GM21360 (cell line): Measurements from ENCODE around the gene SNX9.
A peak's percentile ranks its signal among the peaks of the same experiment; 100 is the strongest.
"Not testable (repeated sequence)": the region's sequence is repeated elsewhere in the genome, so short reads cannot be mapped to it uniquely, and the experiment has no call there.

Source experiments
- ATAC-seq: cut with Tn5 transposase; IDR thresholded peaks from one replicate; pipeline ENCODE4 v1.9.1; 2021; ENCODE audit warnings: mild to moderate bottlenecking, moderate library complexity; ENCODE audit not compliant: unreplicated experiment

Gene SNX9

DNA sequence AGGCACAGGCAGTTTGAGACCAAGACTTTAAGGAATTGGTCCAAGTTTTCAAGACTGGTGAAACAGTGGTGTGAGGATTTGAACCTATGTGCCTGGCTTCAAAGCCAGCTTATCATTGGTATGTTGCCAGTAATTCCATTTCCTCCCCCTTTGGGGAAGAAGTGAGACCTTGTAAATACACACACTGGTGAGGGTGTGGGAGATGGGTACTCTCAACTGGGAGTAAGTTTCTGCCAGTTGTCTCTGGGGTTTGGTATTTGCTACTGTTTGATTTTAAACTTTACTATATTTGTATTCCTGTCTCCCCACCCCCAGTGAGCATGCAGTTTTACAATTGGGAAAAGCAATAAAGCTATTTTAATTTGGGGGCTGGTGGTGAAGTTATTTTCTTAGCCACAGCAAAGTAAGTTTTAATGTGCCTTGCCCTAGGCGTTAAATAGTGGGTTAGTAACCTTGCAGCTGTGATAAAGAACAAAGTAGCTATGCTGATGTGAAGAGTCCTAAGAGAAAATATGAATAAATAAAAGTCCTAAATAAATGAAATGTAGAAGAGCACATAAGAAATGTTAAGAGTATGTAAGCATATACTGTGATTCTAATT, 31.0 kb downstream of the SNX9 start:
- ATAC-seq: no peak

DNA sequence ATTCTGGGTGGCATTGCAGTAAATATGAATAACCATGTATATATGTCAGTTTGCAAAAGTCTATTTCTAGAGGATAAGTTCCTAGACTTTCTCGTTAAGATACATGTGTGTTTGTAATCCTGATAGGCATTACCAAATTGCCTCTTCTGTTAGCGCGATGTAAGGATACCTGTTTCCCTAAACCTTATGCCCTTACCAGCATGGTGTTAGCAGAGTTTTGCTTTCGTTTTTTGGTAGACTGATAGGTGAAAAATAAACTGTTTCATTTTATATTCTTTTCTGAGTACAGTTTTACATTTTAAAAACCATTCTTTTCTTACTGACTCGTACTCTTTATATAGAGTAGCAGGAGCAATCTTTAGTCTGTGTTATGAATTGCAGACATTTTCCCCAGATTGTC, 32.3 kb downstream of the SNX9 start:
- ATAC-seq: no peak

DNA sequence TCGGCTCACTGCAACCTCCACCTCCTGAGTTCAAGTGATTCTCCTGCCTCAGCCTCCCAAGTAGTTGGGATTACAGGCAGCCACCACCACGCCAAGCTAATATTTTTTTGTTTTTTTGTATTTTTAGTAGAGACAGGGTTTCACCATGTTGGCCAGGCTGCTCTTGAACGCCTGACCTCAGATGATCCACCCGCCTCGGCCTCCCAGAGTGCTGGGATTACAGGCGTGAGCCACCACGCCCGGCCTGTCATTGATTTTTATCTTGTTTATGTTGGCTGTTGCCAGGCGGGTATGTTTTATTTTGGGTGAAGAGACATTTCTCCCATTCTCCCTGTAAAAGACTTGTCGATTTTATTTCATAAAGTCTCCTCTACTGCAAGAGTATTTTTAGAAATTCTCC, 32.8 kb downstream of the SNX9 start:
- not testable (repeated sequence) for ATAC-seq

DNA sequence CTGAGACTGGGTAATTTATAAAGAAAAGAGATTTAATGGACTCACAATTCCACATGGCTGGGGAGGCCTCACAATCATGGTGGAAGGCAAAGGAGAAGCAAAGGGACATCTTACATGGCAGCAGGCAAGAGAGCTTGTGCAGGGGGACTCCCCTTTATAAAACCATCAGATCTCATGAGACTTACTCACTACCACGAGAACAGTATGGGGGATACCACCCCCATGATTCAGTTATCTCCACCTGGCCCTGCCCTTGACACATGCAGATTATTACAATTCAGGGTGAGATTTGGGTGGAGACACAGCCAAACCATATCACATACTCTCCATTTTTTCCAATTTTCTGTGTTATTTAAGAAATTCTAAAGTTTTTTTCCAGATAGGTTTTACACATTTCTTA, 35.6 kb downstream of the SNX9 start:
- not testable (repeated sequence) for ATAC-seq

DNA sequence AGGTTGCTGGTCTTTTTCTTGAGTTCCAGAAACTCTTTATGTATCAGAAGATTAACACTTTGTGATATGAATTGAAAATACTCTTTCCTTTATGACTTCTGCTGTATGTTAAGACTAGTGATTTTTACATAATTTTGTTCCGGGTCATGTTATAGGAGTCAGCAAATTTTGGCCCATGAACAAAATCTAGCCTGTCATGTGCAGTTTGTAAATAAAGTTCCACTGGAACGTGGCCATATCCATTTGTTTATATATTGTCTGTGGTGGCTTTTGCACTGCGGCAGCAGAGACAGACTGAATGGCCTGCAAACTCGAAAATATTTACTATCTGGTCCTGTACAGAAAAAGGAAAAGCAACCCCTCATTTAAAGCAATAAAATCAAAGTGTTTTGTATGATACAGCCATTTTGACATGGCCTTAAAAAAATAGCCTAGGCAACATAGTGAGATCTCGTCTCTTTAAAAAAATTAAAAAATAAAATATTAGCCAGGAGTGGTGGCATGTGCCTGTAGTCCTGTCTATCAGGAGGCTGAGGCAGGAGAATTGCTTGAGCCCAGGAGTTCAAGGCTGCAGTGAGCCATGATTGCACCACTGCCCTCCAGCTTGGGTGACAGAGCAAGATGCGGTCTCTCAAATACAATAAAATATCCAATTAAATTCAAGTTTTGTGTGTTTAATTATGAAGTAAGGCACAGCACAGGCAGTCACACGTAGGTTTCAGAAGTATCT, 36.9 kb downstream of the SNX9 start:
- ATAC-seq: no peak

DNA sequence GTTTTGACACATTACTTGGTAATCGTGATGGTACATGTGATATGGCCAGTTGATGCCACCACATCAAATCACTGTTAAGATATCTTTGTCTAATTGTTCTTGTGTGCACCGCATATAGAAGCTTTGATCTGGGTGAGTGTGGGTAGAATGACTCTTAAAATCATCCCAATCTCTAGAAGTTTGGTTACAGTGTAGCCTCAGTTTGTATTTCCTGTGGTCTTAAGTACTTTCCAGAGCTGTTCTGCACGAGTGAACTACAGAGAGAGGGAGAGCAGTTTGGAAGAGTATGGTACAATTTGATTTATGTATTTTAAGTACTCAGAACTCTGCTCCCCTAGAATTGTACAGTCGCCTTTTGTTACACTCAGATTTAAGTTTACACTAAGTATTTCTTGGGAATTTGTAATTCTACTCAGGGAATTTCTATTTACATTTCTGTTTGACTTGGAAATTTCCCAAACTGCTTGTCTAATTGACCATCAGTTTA, 37.5 kb downstream of the SNX9 start:
- no peak for ATAC-seq

DNA sequence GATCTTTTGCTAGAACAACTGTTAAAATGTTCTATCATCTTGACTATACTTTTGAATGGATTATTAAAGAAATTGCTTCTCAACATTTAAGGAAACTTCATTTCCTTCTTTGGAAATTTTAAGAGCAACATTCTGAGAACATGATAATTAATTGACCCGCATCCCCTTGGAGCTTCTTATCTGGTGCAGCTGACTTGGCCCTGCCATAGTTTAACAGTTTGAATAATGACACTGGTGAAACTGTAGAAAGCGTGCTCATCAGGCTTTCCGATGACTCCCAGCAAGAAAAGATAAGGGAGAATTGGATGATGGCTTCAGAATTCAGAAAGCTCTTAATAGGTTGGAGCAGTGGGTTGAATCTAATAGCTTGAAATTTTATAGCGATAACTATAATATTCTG, 38.1 kb downstream of the SNX9 start:
- ATAC-seq: no peak

DNA sequence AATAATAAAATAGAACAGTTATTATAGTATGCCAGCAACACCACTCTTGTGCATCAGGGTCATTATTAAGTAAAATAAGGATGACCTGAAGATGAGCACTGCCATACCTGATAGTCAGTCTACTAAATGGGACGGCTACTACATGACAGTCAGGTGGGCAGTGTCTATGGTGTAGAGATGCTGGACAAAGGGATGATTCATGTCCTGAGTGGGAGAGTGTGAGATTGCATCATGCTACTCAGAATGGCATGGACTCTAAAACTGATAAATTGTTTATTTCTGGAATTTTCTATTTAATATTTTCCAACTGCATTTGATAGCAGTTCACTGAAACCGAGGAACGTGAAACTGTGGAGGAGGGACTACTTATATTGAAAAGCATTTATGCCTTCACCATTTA, 38.8 kb downstream of the SNX9 start:
- no peak for ATAC-seq

DNA sequence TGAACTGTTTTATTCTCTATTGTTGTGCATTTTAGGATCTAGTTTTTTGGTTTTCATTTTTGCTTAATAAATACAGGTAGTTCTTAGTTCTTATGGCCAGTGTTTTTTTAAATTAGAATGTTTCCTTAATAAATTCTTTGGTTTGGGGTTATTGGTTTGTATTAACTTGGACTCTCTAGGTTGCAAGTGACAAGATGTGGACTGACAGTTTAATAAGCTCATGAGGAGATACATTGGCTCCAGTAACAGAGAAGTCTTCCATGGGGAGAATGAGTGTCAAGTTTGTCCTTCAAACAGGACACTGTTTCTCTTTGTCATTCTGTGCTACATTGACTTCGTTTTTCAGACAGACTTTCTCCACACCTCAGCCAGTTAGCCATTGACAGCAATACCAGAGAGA, 39.7 kb downstream of the SNX9 start:
- ATAC-seq: no peak

DNA sequence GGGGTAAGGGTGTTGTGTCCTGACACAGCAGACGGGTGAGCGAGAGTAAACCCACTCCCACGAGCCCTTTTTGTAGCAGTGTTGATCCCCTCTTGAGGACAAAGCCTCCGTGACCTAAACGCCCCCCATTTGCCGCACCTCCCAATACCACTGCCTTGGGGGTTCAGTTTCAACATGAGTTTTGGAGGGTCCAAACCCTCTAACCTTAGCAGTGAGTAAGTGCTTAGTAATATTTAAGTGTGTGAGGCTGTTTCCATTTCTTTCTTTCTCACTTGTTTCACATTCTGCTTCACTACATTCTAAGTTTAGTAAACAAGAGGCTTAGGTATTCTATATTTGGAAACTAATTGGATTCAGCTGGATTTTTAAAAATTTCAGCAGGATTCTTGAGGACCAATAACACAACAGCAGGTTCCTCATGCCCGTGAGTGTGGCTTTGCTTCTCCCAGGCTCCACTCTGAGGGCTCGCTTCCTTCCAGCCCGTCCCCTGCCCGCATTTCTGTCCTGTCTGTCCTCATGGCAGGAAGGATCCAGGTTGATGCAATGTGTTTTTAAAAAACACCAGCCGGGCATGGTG, 41.2 kb downstream of the SNX9 start:
- no peak for ATAC-seq

DNA sequence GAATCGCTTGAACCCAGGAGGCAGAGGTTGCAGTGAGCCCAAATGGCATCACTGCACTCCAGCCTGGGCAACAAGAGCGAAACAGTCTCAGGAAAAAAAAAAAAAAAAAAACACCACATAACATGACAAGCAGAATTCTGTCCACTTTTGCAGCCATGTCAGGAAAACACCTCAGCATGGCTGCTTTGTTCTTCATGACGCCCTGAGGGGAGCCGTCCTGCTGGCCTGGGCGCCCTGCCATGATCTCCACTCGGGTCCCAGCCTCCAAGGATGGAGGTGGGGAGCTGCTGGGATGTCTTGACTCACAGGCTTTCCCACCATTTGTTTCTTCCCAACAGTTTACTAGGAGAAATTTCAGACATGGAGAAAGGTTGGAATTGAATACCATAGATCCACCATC, 42.2 kb downstream of the SNX9 start:
- ATAC-seq: no peak

DNA sequence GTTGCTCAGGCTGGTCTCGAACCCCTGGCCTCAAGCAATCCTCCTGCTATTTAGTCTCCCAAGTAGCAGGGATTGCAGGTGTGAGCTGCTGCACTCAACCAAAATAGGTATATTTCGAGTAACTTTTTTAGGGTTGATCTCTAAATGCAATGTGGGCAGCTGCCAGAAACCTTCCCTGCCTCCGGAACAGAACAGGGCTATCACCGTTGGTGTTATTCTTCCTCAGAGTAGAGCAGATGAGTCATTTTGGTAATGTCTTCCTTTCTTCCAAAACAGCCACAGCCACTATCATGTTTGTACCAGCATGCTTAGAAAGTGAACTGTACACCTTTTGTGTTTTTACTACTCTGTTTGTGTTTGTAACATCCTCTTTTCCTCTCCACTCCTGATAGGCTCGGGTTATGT, 44.1 kb downstream of the SNX9 start:
- no peak for ATAC-seq

DNA sequence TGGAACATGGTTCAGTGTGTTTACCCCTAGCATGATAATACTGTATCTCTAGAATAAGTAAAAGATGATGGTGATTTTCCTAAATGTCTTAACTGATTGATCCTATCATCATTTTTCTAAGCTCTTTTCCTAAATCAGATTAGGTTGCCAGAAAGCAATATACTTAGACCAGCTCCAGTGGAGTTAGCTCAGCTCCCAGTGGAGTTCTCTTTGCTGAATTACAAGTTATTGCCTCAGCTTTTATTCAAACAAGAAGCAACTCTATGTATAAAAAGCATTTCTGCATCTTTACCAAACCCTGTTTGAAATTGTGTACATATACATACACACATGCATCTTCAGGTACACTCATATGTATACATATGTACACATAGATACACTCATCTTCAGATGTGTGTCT, 44.9 kb downstream of the SNX9 start:
- ATAC-seq: no peak

DNA sequence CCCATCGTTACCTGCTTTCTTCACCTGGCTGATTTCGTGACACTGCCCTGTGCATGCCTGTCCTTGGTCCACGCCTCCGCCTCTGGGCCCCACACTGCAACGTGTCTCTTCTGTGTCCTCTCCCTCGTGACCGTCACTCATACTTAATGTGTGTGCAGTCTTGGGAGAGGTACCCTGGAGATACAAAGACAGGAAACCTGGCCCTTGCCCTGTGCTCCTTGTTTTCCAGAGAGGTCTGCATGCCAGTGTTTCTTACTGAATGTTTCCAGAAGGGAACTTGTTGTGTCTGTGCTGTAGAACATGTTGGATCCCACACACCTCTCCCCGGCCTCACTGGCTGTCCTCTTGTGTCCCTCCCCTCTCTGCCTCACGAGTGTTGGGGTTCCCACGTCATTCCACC, 45.8 kb downstream of the SNX9 start:
- no peak for ATAC-seq

DNA sequence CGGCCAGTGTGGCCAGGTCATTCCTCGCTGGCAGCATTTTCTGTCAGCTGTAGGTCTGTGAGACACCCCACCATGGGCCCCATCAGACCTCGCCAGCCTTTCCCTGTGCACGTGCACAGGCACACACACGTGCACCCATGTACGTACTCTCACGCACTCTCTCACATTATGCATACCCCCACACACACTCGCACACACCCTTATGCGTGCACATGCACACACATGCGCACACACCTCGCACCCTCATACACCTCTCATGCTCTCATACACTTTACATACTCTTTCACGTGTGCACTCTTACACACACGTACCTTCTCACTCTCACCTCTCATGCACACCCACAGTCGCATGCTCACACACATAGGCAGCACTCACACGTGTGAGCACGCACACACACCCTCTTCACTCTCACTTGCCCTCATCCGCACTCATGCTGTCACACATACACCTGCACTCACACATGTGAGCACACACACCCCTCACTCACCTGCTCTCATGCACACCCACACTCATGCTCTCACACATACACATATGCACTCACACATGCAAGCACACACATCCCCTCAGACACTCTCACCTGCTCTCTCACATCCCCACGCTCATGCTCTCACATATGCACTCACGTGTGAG, 46.7 kb downstream of the SNX9 start:
- no peak for ATAC-seq

DNA sequence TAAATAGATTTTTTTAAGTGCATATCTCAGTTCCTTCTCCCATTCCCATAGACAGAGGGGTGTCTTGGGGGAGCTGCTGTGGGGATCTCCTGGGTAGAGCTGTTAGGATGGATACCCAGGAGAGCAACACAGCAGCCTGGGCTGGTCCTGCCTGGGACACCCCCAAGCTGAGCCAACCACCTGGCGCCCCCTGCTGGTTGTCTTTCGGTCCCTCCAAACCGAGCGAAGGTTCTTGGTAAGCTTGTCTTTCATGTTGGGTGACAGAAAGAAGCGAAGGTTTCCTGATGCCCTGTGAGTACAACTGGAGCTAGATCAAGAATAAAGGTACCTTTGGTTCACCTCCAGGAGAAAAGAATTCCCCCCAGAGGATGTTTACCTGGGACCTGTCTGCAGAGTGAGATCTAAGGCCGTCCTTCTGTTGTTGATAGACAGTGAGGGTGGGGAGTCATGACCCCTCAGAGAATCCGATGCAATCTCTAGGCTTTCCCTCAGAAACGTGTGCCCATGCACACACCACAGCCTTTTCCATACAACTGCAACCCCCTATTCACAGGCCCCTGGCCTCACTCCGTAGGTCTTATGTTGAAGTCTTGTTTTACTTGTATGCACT, 50.8 kb downstream of the SNX9 start:
- ATAC-seq: no peak

DNA sequence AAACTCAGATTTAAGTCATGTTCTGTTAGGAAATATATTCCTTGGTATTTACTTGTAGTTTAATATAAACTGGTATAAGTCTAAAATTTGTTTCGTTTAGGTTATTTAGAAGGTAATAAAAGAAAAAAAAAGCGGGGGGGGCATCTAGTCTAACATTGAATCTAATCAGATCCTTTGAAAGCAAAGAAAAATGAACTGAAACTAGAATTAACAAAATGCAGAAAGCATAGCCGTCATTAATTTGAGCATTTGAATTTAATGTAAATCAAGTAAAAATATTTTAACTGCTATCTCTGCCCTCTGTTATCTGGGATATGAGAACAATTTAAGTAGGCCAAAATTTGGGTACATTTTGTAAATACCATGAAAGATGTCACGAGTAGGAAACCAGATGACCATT, 54.1 kb downstream of the SNX9 start:
- no peak for ATAC-seq

DNA sequence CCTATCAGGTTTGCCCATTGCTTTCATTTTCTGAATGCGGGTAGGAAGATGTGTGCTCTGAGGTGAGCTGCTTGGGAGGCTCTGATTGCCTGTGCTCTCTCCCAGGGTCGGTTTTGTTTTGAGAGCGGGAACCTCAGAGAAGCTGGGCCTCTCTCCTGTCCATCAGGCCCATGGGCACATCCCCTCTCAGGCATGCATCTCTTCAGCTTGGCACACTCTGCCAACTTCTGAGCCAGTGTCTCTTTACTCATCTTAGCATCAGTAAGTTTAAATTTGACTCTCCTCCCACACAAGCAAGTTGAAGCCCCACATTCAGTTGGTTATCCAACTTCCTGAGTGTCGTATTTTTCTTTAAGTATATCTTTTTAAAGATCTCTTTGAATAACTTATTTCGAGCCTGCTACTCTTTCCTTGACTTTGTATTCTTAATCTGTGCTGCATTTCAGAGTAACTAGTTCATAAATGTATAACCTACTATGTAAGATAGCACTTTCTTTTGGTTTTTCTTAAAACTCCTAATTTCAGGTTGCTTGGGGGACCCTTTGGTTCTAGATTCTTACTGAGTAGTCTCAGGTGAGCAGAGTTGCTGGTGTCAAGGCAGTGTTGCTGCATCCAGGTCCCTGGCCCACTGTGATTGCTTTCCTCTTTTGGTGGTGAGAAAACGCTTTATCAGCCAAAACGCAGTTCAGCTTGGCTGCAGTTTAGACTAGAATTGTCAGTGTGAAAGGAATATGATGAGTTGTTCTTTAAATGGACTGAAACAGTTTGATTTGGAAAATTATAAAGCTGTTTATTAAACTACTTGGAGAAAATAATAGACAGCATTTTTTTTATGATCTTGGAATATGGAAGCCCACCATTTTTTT, 54.8 kb downstream of the SNX9 start:
- no peak for ATAC-seq

DNA sequence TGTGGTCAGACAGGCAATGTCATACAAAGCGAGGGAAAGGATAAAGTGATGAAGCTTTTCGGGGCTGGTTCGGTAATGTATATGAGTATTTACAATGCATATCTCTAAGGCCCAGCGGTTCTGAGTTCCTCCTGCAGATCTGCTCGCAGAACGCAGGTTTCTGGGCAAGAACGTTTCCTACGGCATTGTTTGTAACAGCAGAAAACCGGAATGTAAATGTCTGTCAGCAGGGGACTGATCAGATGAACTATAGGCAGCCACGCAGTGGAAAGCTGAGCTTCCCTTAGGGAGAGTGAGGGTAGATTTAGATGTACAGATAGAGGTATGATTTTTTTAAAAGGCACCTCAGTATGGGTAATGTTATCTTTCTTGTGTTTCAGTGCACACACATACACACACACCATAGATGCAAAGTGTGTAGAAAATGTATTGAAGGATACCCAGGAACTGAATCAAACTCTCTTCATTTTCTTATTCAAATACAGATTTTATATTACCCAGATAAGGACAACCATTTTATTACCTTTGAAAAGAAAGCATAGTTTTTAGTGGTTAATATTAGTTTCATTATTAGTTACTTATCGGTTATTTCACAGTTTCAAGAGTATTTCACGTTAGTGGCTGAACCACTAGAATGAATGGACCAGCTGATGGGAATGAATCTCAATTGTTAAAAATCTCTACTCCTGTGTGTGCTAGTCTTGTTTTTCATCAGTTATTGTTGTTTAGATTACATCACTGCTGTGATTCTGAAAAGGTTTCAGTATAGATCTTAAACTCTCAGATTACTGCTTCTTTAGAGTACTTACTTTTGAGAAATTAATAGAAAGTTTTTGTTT, 56.2 kb downstream of the SNX9 start:
- peak; percentile 88 for ATAC-seq

DNA sequence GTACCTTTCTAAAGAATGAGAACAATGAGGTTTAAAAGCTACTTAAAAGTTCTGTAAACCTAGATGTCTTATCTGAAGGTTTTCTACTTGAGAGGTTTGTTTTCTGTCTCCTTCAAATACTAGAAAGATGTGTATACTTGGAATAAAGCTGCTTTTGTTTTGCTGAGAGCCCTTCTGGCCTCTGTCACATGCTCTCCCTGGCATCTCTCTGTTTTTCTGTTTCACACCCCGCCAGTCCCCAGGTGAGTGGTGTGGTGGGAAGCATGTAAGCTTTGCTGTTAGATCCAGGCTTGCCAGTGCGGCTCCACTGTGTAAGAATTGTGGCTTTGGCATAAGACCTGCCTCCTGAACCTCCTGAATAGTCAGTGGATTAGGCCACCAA, 56.8 kb downstream of the SNX9 start:
- ATAC-seq: peak; percentile 41
